Ovary (tissue), 9 donors: ENCODE data around the gene SEMA6B. TPM values are rescaled to one million over a fixed set of nuclear protein-coding genes. Genes with fewer than 3 reads are reported as not detected.

Experiments used
- DNase-seq, 5 donors: peaks; one replicate each; pipeline ENCODE4 v3.0.0-alpha.2; 2019 to 2020
- H3K27ac ChIP-seq, 2 donors: fragments of 200-600 bp; one replicate each; pipeline versions ENCODE4 v1.5.1 to v1.8.0; 2019 to 2022
- H3K27me3 ChIP-seq: fragments of 200-600 bp; one replicate; pipeline ENCODE4 v1.8.0; 2022
- H3K36me3 ChIP-seq: fragments of 200-600 bp; sonication (generic); one replicate; pipeline ENCODE4 v1.5.1; 2019
- H3K4me1 ChIP-seq: one replicate; pipeline ENCODE4 v1.8.1; 2013; ENCODE audit warnings: mild to moderate bottlenecking, moderate library complexity; ENCODE audit not compliant: insufficient read depth
- H3K4me3 ChIP-seq: fragments of 200-600 bp; sonication (generic); one replicate; pipeline ENCODE4 v1.5.1; 2017
- H3K9me3 ChIP-seq, 2 donors: fragments of 200-600 bp in 1 of 2; sonication (generic) in 1 of 2; one replicate each; pipeline versions ENCODE4 v1.5.1 to v1.8.1; 2013 to 2019; ENCODE audit warnings: mild to moderate bottlenecking in 1 of 2, moderate library complexity in 1 of 2
- CTCF ChIP-seq, 3 donors: fragments of 450-650 bp in 2 of 3; fragments of 200-600 bp in 1 of 3; IDR thresholded peaks; one replicate each; pipeline versions ENCODE4 v1.5.1 to v1.8.0; 2016 to 2022; ENCODE audit warnings: antibody characterized with exemption in 3 of 3, mild to moderate bottlenecking in 1 of 3
- EP300 ChIP-seq: sonication (generic); formaldehyde crosslinking; IDR thresholded peaks from one replicate; pipeline ENCODE4 v1.6.1; 2017; ENCODE audit warnings: antibody characterized with exemption
- POLR2A ChIP-seq: fragments of 450-650 bp; IDR thresholded peaks from one replicate; pipeline ENCODE4 v1.6.1; 2017; ENCODE audit warnings: antibody characterized with exemption, mild to moderate bottlenecking, moderate library complexity
- WGBS, 3 donors: extraction: QIAGEN DNeasy Blood & Tissue Kit in 1 of 3; methylation state at CpG; one replicate each; pipeline versions ENCODE4 v1.1.5 to v1.1.7; 2013 to 2017; 5-methylcytosine and 5-hydroxymethylcytosine counted together
- intact Hi-C, 4 donors: fragments of 100-400 bp; cut with DNase I; formaldehyde crosslinking; loops; one replicate each; pipeline versions ENCODE4 v1.11.0 to v1.15.1; 2022 to 2023
- polyA plus RNA-seq, 2 donors: library from polyadenylated mRNA; stranded (reverse); fragments of 200-250 nt in 1 of 2; fragments of 350-450 nt in 1 of 2; fragmentation: Illumina TruSeq in 1 of 2; extraction: RNeasy Lipid Tissue Mini Kit (QIAGEN cat#74804) in 1 of 2; gene quantifications; one replicate each; pipeline ENCODE4 v1.2.3, GENCODE V29; 2013 to 2014
- total RNA-seq, 7 donors: library from RNA; depleted of rRNA in 2 of 7; stranded (reverse); fragments of >200 nt in 2 of 7; fragmentation: NEBNext Ultra II Directional in 3 of 7; extraction: Animal tissue kit (Norgen Biotek cat#: 25700) in 3 of 7; gene quantifications; one replicate each; pipeline versions ENCODE4 v1.1.0 to v1.2.4, GENCODE V29; 2016 to 2023
- donor health status: DM: no; HTN: no; CAD: no; lungs with moderate emphysema.
- donor health status: DM: no; HTN: no; CAD: no.
- donor health status: Bipolar disorder and iron deficiency.
- donor health status: DM: yes; HTN: yes; CAD: no.
- donor health status: DM: no; HTN: no; CAD: no.
- donor health status: DM: yes; HTN: yes; CAD: no.

SEMA6B gene
- total and polyA plus RNA-seq, 9 donors = 0.77 to 9.7 (median 5.5) TPM

DNA sequence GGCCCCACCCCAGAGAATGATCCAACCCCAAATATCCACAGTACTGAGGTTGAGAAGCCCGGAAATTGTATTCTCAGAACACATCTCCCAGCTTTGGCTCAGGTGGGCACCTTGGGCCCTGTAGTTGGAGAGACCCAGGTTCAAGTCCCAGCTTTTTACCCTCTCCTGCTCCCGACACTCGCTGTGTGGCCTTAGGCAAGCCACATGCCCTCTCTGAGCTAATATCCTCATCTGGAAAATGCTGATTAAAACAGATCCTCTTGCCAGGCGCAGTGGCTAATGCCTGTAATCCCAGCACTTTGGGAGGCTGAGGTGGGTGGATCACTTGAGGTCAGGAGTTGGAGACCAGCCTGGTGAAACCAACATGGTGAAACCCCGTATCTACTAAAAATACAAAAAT lies 43.8 kb downstream of the SEMA6B start:
- intact Hi-C loops = no loop called here
- Histone ChIP-seq H3K27ac (no peak overlapping the region), H3K4me1 (peaks cover 21% of the 10 kb centered on the region)

DNA sequence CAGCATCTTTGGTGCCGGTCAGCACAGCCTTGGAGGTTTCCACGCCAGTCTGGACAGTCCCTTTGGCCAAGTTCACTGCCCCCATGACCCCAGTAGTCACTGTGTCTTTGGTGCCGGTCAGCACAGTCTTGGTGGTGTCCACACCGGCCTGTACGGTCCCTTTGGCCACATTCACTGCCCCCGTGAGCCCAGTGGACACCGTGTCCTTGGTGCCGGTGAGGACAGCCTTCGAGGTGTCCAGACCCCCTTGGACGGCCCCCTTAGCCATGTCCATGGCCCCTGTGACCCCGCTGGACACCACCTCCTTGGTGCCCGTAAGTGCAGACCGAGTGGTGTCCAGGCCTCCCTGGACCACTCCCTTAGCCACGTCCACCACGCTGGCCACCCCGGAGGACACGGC lies 46.2 kb downstream of the SEMA6B start:
- no peaks in the 10 kb centered on the region for H3K27me3 ChIP-seq
- WGBS, 3 donors = 81 to 87% (median 83%) methylated on average over 14 to 17 of the region's 17 CpGs
- H3K4me1 ChIP-seq = peaks cover 10% of the 10 kb centered on the region
- TF ChIP-seq POLR2A = no peak
- no peak for TF ChIP-seq CTCF (IDR thresholded peaks at IDR 0.05)
- no peak for TF ChIP-seq EP300
- no peak overlapping the region for H3K4me3 ChIP-seq
- no peaks in the 10 kb centered on the region for H3K36me3 ChIP-seq
- H3K9me3 ChIP-seq = no peaks in the 10 kb centered on the region
- DNase-seq = peak in 2 of 5 donors; percentile 27 to 38
- no peak overlapping the region for H3K27ac ChIP-seq
- intact Hi-C loops = no loop called here

More for the DNA sequence above, 43.8 kb downstream of the SEMA6B start:
- no peak for DNase-seq
- Histone ChIP-seq H3K9me3 (no peaks in the 10 kb centered on the region), H3K27me3 (no peaks in the 10 kb centered on the region), H3K36me3 (no peaks in the 10 kb centered on the region), H3K4me3 (no peak overlapping the region)
- WGBS, 3 donors = 79 to 93% (median 84%) methylated on average over 5 of the region's 5 CpGs
- TF ChIP-seq CTCF (IDR thresholded peaks at IDR 0.05) (no peak), EP300 (no peak), POLR2A (no peak)

DNA sequence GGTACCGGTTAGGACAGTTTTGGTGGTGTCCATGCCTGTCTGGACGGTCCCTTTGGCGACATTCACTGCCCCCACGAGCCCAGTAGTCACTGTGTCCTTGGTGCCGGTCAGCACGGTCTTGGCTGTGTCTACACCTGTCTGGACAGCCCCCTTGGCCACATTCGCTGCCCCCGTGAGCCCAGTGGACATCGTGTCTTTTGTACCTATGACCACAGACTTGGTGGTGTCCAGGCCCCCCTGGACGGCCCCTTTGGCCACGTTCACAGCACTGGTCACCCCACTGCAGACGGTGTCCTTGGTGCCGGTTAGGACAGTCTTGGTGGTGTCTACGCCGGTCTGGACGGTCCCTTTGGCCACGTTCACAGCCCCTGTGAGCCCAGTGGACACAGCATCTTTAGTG lies 47.4 kb downstream of the SEMA6B start:
- Histone ChIP-seq H3K4me3 (no peak overlapping the region), H3K36me3 (no peaks in the 10 kb centered on the region), H3K9me3 (no peaks in the 10 kb centered on the region), H3K4me1 (no peaks in the 10 kb centered on the region), H3K27me3 (no peaks in the 10 kb centered on the region), H3K27ac (no peak overlapping the region)
- DNase-seq = no peak
- intact Hi-C loops = no loop called here
- WGBS, 3 donors = 84 to 89% (median 85%) methylated on average over 17 of the region's 17 CpGs
- TF ChIP-seq EP300 (no peak), CTCF (IDR thresholded peaks at IDR 0.05) (no peak), POLR2A (no peak)

- DNase-seq = no peak
- H3K27ac ChIP-seq = no peak overlapping the region
- no peaks in the 10 kb centered on the region for H3K4me1 ChIP-seq
- no peaks in the 10 kb centered on the region for H3K9me3 ChIP-seq
- H3K27me3 ChIP-seq = no peaks in the 10 kb centered on the region
- no peak overlapping the region for H3K4me3 ChIP-seq
- TF ChIP-seq EP300 (no peak), POLR2A (no peak), CTCF (IDR thresholded peaks at IDR 0.05) (no peak)
- no peaks in the 10 kb centered on the region for H3K36me3 ChIP-seq
- intact Hi-C loops = no loop called here
- WGBS, 3 donors = 81 to 85% (median 85%) methylated on average over 27 of the region's 27 CpGs
Measured at GRCh38 chr19:4511300-4512054, 48.0 kb downstream of the SEMA6B start.
